ENCODE measurements around the gene GRIP2. TPM values are rescaled to one million over a fixed set of nuclear protein-coding genes. Genes with fewer than 3 reads are reported as not detected.

Gene GRIP2
- total RNA-seq, 2 donors from 2014 or later, result 18.2 to 19.8 TPM

DNA sequence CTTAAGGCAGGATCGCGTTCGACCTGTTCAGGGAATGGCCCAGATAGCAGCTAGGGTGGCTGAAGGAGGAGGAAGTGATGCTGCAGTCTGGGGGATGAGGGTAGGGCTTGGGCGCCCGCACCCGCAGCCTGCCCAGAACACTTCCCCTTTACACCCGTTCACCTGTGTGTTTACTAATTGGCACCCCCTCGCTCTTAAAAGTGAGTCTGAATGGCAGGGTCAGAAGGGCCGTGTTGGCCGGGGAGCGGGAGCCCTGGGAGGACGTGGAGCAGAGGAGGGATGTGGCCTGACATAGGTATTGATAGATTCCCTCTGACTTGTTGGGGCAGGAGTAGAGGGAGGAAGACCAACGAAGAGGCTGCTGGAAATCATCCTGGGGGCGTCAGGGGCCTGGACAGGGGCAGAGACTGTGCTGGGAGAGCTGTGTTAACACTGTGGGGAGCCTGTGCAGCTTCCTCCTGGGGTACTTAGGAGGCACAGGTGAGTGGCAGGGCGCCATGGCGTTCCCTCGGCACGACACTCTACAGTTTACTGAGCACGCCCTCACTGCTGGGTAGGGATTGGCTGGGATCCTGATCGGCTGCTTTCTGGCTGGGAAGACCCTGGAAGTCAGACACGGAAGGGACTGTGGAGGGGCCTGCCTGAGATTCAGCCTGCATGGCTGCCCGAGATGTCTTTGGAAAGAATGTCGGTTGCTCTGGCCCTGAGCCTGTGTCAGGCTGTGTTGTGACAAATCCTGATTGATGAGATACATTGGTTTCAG lies 86.1 kb downstream of the GRIP2 start:
- ATAC-seq, result no peak
- no peak for DNase-seq
- intact Hi-C loops (cut with DNase I), result no loop called here

DNA sequence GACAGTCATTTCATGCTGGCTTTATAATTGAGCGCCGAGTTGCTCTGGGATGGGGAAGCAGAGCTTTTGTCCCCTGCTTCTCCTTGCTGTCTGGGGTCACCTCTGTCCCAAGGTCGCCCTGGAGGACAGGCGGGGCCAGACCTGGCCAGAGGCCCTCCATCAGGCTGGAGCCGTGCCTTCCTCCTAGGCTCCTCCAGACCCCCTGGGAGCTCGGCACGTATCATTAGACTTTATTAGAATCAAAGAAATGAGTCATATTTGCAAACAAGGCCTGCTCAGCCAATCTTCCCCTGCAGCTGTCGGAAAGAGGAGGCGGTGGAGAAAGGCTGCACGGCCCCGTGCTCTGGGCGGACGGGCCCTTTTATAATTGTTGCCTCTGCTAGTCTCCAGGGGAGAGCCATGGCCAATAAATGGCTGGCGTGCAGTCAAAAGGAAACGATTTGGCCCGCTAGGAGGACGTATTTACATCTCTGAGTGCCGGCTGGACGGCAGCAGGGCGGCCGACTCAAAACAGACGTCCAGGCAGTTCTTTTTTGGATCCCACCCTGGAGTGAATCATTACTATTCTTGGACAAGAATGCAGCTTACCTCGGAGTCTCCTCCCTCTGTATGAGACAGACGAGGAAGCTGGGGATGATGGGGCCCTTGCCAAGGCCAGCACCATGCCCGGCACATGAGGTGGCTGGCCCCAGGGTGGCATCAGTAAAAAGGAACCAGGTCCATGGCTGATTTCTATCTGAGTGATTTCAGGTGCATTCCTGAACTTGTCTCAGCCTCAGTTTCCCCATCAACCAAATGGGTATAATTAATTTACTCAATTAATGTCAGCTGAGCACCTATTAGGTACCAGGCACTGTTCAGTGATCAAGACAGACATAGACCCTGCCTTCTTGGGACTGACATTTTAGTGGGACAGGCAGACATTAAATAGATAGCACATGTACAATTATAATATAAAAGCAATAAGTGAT lies 87.1 kb downstream of the GRIP2 start:
- DNase-seq (peak; percentile 92), ATAC-seq (peak; percentile 90 to 92)
- intact Hi-C loops (cut with DNase I), result no loop called here

DNA sequence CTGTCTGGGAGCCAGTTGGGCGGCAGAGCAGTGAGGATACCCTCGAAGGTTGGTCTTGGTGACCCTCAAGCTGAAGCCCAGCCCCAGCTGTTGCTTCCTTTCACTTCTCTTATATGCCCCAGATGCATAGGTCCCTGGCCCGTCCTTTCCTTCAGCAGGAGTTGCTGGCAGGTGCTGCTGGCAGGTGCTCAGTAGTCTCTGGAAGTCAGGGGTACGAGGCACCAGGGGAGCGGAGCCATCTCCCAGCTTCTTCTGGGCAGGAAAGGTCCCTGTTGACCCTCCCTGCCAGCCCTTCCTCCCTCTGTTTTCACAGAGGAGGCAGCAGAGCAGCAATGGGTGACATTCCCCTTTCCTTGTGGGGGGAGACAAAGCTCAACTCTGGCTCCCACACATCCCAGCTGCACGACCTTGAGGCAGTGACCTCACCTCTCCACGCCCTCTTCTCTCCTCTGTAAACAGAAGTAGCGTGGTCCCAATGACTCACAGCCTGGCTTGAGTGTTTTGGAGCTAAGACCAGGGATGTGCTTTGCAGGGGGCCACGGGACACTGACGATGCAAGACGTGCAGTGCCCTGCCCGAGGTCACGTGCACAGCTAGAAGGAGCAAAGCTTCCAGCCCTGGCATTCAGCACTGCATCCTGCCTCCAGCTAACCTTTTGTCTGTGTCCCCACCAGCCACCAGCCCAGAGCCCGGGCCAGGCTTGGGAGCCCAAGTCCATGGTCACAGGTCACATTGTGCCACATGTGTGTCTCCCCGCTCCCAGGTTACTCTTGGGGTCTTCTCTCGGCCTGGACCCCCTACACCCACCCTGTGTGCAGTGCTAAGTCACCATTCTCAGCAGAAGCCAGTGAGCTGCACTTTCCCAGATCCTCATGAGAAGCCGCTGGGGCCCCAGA lies 88.0 kb downstream of the GRIP2 start:
- intact Hi-C loops (cut with DNase I), result no loop called here
- peak; percentile 23 to 70 for ATAC-seq

DNA sequence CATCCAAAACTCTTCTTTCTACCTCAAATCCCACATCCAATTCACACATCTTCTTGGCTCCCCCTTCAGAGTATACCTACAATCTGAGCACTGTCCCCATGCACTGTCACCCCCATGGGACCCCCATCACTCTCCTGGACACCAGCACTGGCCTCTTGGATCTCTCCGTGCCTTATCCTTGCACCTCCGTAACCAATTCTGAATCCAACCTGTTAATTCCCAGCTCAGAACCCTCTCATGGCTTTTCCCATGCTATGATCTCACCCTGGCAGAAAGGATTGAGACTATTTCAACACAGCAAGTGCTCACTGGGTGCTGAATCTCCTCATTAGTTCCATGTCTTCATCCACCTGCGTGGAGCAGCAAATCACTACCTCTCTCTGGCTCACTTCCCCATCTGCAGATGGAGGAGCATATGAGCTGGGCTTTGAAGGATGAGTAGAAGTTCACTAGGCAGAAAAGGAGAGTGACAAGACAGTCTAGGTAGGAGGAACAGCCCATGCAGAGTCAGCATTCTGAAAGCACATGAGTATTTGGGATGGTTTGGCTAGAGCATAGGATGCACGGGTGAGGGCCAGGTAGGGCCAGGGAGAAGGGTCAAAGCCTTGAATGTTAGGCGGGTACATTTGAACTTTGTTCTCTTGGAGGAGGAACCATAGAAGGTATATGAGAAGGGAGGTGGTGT lies 89.1 kb downstream of the GRIP2 start:
- DNase-seq (no peak), ATAC-seq (no peak)
- intact Hi-C loops (cut with DNase I), result no loop called here

More for the DNA sequence above, 88.0 kb downstream of the GRIP2 start:
- DNase-seq, result peak; percentile 70

DNA sequence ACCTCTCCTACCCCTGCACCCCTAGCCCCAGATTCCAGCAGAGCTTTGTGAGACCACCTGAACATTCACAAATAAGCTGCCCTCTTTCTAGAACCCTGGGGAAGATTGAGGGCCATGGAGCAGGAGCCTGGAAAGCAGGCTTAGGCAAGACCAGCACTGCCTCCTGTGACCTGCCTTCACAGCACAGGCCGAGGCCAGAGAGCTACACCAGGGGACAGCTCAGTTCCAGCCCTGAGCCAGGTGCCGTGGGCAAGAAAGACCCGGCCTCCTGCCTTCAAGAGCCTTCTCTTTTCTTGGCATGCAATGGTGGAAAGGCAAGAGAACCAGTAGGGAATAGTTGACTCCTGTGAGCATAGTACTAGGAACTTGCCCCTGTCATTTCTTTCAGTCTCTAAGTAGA lies 89.6 kb downstream of the GRIP2 start:
- DNase-seq (no peak), ATAC-seq (no peak)
- intact Hi-C loops (cut with DNase I), result no loop called here

DNA sequence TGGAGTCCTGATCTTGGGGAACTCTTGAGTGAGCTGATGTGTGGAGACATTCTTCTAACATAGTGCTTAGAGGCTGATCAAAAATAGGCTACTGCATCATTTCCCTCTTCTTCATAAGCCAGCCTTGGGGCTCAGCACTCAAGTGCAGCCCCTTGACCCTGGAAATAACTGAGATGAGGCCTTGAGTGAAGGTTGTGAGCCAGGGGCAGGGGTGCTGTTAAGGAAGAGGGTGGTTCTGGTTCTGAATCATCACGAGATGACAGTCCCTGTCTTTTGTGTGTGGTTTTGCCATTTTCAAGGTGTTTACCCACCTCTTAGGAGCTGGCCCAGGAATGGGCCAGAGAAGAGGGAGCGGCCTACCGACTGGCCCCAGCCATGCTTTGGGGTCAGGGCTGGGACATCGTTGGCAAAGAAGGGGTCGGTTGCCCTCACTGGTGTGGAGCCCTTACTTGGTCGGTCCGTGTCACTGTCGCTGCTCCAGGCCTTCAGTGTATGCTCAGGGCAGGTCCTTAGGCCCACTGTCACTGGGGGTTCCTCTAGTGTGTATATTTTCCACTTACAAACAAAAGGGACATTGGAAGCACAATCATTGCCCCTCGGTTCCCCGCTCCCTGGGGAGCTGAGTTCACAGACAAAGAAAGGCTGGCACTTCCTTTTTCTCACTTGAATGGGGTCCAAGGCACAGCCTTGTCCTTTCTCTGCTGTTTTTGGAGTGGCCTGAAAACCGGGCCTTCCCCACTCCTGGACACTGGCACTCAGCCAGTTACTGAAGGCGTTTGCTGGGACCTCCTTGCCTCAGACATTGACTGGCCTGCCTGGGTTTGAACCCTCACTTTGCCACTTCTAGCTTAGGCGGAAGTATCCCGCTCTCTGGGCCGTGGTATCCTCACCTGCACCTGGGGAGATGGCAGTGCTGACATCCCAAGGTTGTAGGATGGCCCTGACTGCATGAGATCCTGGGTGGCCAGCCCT lies 91.1 kb downstream of the GRIP2 start:
- no peak for ATAC-seq
- intact Hi-C loops (cut with DNase I), result no loop called here

DNA sequence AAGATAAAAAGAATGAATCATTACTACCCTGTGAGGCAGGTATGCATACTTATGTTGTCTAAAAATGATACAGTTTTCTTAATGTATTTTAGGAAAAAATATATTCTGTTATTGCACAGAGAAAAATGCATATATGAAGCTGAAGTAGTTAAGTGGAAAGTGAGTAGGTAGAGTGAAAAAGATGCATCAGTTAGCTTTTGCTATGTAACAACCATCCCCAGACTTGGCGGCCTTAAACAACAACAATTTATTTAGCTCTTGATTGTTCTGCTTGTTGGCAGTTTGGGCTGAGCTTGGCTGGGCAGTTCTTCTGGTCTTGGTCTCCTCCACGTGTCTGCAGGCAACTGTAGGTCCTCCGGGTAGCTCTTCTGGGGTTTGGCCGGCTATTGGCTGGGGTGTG lies 92.1 kb downstream of the GRIP2 start:
- intact Hi-C loops (cut with DNase I), result no loop called here
- DNase-seq (no peak), ATAC-seq (no peak)

More for the DNA sequence above, 91.1 kb downstream of the GRIP2 start:
- DNase-seq, result no peak

DNA sequence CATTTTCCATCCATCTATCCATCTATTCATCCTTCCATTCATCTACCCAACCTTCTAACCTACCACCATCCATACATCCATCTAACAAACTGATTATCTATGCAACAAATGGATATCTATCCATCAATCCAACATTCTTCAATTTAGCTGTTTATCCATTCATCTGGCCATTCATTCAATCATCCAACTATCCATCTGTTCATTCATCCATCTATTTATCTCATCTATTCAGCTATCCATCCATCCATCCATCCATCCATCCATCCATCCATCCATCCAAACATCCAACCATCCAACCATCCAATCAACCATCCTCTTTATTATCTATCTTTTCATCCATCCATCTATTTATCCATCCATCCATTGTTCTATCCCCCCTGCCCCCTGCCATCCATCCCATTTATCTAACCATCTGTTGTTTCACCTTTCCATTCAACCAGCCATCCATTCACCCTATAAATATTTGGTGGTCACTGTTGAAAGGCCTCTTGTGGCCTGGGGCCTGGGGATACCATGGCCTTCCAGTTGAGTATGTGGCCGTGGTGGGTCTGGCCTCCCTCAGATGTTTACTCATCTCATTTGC lies 93.1 kb downstream of the GRIP2 start:
- intact Hi-C loops (cut with DNase I), result no loop called here
- no peak for ATAC-seq
- DNase-seq, result no peak

DNA sequence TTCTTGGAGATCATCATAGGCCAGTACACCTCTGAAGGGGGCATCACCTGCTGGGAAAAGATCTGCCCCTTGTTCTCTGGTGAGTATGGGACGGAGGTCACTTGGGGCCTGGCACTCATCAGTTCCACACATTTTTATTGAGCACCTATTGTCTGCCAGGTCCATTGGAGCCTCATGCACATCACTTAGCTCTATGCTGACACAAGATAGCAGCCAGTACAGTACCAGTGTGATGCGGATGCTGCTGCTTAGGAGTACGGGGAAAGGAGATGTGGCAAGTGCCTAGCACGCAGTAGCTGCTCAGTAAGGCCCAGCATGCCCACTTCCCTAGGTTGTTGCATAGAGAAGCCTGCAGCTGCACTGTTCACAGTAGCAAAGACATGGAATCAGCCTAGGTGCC lies 94.4 kb downstream of the GRIP2 start:
- ATAC-seq (no peak), DNase-seq (no peak)
- intact Hi-C loops (cut with DNase I), result no loop called here

DNA sequence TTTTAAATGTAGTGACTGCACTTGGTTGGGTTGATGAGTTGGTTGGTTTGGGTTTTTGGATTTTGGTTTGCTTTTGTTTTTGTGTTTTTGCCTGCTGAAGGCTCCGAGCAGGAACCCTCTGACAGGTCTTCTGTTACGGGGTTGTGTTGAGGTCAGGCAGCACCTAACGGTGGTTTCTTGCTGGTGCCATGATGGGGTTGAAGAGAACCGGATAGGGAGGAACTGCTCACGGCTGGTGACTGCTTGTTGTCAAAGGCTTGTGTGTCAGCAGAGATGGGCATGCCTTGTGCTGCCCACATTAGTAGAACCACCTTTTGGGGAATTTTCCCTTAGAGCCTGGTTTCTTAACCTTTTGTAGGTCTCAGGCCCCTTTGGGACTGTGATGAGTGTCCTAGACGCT lies 95.8 kb downstream of the GRIP2 start:
- no peak for ATAC-seq
- DNase-seq, result no peak
- intact Hi-C loops (cut with DNase I), result no loop called here

DNA sequence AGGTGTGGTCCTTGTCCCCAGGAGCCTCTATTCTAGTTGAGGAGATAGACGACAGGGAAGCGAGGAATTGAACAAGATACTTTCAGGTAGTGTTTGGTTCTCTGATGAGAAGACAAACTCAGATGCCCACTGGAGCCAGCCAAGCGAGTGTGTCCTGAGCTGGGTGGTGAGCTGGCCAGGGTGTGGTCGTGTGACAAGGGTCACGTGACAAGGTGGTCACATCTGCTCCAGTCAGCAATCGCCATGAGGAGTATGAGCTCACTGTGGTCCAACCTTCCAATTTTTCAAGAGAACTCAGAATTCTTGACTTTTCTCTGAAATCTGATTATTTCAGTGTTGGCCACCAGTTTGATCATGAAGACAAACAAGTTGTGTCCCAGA lies 98.2 kb downstream of the GRIP2 start:
- DNase-seq (no peak), ATAC-seq (peak in 1 of 2 donors; percentile 4)
- intact Hi-C loops (cut with DNase I), result no loop called here

DNA sequence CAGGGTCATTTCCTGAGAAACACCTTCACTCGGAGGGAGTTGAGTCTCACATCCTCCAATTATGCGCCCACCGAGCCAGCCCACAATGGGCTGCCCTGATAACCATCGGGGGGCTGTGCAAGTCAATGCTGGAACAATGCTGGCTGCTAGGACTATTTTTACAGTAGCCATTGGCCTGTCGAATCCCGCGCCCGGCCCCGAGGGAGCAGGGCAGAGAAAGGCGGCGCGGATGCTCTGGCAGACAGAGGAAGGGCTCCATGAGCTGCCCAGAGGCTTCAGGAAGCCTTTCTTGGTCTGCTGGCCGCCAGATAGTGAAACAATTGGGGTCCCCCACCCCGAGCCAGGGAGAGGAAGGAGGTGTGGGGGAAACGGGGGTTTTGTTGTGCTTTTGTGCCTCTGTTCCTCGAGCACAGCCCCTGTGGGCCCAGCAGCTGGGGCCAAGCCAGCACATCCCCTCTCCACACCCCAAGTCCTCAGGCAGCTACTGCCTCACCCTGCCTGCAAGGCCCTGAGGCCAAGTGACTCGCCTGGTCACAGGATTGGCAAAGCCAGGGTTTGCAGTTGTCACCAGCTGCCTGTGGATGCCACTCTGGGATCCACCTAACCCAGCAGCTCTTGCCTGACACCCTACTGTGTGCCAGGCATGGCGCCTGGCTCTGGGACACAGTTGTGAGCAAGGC lies 98.8 kb downstream of the GRIP2 start:
- ATAC-seq, result peak in 1 of 2 donors; percentile 28
- DNase-seq, result no peak
- intact Hi-C loops (cut with DNase I), result no loop called here

DNA sequence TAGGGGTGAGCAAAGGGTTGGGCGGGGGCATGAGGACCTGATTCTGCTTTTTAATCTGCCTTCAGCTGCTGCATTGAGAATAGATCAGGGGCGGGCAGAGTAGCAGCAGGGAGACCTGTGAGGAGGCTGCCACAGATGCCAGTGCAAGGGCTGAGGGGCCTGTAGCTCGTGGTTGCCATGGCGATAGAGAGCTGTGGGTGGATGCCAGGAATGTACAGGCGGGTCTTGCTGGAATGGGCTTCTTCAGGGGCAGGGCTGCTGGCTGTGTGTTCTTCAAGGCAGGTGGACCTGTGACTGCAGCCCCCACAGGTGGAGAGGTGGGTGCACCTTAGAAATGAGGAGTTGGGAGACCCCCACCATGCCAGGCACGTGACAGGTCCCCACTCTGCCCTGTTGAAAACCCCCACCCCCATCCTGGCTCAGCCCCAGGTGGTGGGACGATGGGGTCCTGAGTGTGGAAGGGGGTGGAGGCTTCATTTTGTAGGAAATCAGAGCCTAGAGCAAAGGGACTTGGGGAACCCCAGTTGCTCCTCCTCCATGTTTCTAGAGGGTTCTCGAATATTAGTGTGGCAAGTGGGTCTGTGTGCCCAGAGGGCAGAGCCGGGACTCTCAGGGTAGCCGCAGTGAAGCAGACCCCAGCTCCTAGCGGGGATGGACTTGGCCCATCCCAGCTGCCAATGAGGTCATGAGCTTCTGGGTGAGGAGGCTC lies 99.5 kb downstream of the GRIP2 start:
- no peak for DNase-seq
- intact Hi-C loops (cut with DNase I), result no loop called here

DNA sequence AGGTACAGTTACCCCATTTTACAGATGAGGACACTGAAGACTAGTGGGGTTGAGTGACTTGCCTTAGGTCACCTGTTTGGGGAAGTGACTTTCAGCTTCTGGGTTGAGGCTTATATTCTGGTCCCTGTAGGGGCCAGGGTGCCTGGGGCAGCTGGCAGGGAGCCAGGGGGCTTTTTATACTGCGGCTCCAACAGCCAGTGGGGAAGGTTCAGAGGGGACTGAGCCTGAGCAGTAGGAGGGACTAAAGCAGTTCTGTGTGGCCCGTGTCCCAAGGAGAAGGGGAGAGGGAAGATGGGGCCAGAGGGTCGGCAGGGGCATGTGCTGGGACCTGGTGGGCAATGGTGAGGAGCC lies 100.0 kb downstream of the GRIP2 start:
- intact Hi-C loops (cut with DNase I), result no loop called here
- ATAC-seq (no peak), DNase-seq (no peak)

More for the DNA sequence above, 99.5 kb downstream of the GRIP2 start:
- no peak for ATAC-seq

DNA sequence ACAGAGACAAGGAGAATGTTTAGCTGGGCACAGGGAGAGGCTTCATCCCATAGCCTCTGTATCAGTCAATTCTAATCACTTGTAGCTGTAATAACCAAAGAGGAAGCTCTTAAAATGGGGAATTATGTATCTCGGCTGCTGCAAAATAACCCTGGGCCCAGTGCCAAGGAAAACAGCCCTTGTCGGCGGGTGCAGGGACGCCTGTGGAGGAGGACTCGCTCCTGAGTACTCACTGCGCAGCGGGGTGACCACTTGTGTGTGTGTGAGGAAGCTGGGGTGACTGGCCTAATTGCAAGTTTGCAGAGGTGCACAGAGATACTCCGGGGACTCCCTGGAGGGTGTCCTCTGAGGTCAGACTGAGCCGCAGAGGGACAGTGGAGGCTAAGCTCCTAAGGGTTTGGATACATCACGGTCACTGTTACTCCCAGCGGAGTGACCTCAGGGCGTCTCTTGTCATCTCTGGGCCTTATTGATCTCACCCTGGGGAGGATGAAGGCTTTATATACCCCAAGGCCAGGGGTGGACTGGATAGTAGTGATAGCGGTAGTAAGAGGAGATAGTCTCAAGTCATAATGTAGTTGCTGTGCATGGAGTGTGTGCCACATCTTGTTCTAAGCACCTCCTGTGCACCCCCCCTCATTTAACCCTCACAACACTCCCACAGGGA lies 100.5 kb downstream of the GRIP2 start:
- DNase-seq (peak; percentile 82), ATAC-seq (peak; percentile 36 to 53)
- intact Hi-C loops (cut with DNase I), result no loop called here

Measured in left cardiac atrium (tissue), 4 donors.